Fibroblast of lung (primary cell): ENCODE data around the gene NXPE3.

ENCODE experiments used
- EZH2 ChIP-seq: IDR thresholded peaks from 2 replicates; pipeline ENCODE4 v1.5.1; 2012; ENCODE audit warnings: low read length, control low read depth, mild to moderate bottlenecking; ENCODE audit errors: missing control alignments
- TF ChIP-seq, protein P1 (sequence below), 2 donors: IDR thresholded peaks in 1 of 2; conservative IDR thresholded peaks in 1 of 2; 1 replicate in 1 of 2; 2 replicates in 1 of 2; pipeline ENCODE4 v1.5.1; 2011 to 2012; ENCODE audit warnings: low read length in 2 of 2, control low read depth in 1 of 2, inconsistent platforms in 1 of 2, low read depth in 1 of 2, mild to moderate bottlenecking in 1 of 2

DNA sequence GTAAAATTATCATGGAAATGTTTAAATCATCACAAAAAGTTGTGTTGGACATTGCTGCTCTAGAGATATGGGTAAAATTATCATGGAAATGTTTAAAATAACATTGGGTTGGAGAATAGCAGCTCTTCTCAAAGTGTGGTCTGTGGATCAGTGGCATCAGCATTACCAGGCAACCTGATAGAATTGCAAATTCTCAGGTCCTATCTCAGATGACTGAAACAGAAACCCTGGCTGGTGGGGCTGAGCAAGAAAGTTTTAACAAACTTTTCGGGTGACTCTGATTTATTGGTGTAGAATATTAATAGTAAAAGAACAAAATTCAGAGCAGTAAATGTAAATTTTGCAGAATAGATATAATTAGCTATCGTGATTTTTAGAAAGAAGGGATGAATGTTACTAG, 28.9 kb downstream of the NXPE3 start:
- TF ChIP-seq, protein P1, sequence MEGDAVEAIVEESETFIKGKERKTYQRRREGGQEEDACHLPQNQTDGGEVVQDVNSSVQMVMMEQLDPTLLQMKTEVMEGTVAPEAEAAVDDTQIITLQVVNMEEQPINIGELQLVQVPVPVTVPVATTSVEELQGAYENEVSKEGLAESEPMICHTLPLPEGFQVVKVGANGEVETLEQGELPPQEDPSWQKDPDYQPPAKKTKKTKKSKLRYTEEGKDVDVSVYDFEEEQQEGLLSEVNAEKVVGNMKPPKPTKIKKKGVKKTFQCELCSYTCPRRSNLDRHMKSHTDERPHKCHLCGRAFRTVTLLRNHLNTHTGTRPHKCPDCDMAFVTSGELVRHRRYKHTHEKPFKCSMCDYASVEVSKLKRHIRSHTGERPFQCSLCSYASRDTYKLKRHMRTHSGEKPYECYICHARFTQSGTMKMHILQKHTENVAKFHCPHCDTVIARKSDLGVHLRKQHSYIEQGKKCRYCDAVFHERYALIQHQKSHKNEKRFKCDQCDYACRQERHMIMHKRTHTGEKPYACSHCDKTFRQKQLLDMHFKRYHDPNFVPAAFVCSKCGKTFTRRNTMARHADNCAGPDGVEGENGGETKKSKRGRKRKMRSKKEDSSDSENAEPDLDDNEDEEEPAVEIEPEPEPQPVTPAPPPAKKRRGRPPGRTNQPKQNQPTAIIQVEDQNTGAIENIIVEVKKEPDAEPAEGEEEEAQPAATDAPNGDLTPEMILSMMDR (conservative IDR thresholded peaks at IDR 0.05 in 1 of 2, IDR thresholded peaks at IDR 0.05 in 1 of 2; ENCODE audit: low read depth in 1 of 2, low read length in 2 of 2): no peak
- no peak for TF ChIP-seq EZH2
